ENCODE measurements around the gene NR2E1. TPM values are rescaled to one million over a fixed set of nuclear protein-coding genes. Genes with fewer than 3 reads are reported as not detected.

The NR2E1 gene
- total RNA-seq, 1 experiment from 2014 or later, result 1.4 TPM

DNA sequence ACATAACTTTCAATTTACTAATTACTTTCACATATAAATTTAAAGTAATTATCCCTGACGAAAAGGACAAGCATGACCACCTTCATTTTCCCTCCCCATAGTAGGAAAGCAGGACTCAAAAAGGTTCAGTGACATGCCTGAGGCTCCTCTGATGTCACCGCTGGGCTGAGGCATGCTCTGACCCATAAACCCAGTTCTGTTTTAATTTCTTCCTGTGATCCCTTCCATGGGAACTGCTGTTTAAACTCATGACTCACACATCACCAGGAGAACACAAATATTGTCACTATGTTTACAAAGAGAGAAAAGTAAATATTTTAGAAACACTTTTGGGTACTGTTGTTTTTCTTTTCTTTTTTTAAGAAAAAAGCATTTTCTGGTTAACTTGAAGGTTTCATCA is 38.0 kb upstream of the NR2E1 start:
- ChIA-PET POLR2A (interaction anchor here (0.7 kb wide), 1 partner anchor 68 kb away, joined by 5 read pairs; no protein-coding TSS in a partner anchor), CTCF (no interaction called here)

DNA sequence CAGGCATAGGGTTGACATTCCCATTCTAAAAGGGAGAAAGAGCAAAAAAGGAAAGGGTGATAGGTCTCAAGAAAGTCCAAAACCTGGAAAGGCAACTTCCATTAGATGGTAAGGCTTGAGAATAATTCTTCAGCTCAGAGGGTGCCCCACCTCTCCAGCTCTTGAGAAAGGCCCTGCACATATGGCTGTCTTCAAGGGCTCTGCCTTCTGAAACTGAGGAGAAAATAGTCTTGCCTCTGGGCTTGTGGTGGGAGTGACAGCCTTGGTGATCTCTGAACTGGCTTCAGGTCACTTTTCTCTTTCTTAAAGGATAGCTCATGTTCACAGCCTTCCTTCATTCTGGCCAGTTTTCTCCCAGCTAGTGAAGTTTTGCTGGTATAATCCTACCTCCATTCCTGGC is 35.6 kb upstream of the NR2E1 start:
- H3K4me1 Mint-ChIP-seq (ENCODE audit: low read depth, unreplicated experiment), result peaks cover 27% of the 10 kb centered on the region
- ChIA-PET POLR2A (no interaction called here), CTCF (no interaction called here)
- no peak overlapping the region for H3K4me3 Mint-ChIP-seq (ENCODE audit: unreplicated experiment)
- H3K4me1 ChIP-seq, result peaks cover 31% of the 10 kb centered on the region
- H3K36me3 Mint-ChIP-seq (ENCODE audit: insufficient read depth, unreplicated experiment), result no peaks in the 10 kb centered on the region
- H3K9me3 Mint-ChIP-seq (ENCODE audit: unreplicated experiment), result no peaks in the 10 kb centered on the region
- no TSS peak for BruUV-seq (replicated peaks)
- TF ChIP-seq, protein P1, sequence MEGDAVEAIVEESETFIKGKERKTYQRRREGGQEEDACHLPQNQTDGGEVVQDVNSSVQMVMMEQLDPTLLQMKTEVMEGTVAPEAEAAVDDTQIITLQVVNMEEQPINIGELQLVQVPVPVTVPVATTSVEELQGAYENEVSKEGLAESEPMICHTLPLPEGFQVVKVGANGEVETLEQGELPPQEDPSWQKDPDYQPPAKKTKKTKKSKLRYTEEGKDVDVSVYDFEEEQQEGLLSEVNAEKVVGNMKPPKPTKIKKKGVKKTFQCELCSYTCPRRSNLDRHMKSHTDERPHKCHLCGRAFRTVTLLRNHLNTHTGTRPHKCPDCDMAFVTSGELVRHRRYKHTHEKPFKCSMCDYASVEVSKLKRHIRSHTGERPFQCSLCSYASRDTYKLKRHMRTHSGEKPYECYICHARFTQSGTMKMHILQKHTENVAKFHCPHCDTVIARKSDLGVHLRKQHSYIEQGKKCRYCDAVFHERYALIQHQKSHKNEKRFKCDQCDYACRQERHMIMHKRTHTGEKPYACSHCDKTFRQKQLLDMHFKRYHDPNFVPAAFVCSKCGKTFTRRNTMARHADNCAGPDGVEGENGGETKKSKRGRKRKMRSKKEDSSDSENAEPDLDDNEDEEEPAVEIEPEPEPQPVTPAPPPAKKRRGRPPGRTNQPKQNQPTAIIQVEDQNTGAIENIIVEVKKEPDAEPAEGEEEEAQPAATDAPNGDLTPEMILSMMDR (IDR thresholded peaks at IDR 0.05; ENCODE audit: insufficient read depth in 1 of 2, low read depth in 1 of 2, low read length in 1 of 2, severe bottlenecking in 1 of 2, unreplicated experiment in 1 of 2), result no peak
- H3K36me3 ChIP-seq (ENCODE audit: control insufficient read depth, insufficient read depth, low read length), result no peaks in the 10 kb centered on the region
- peak overlapping the region; percentile 33 for H3K27ac Mint-ChIP-seq (ENCODE audit: unreplicated experiment)
- H3K4me3 ChIP-seq (ENCODE audit: low read depth, low read length), result no peak overlapping the region
- DNase-seq, result no peak
- H3K27me3 ChIP-seq (replicated peaks; ENCODE audit: control insufficient read depth, insufficient read depth, low read length), result no peaks in the 10 kb centered on the region
- intact Hi-C loops (cut with micrococcal nuclease; ENCODE audit: unreplicated experiment), result no loop called here
- no peaks in the 10 kb centered on the region for H3K9me3 ChIP-seq
- no peaks in the 10 kb centered on the region for H3K27me3 Mint-ChIP-seq (ENCODE audit: insufficient read depth, unreplicated experiment)

More for the DNA sequence above, 38.0 kb upstream of the NR2E1 start:
- H3K4me3 ChIP-seq (ENCODE audit: low read depth, low read length), result no peak overlapping the region
- H3K4me1 ChIP-seq, result peaks cover 16% of the 10 kb centered on the region
- no TSS peak for BruUV-seq (replicated peaks)
- no peaks in the 10 kb centered on the region for H3K27me3 ChIP-seq (replicated peaks; ENCODE audit: control insufficient read depth, insufficient read depth, low read length)
- peak in 1 of 2 experiments; percentile 51 for DNase-seq
- TF ChIP-seq, protein P1 (IDR thresholded peaks at IDR 0.05; ENCODE audit: insufficient read depth in 1 of 2, low read depth in 1 of 2, low read length in 1 of 2, severe bottlenecking in 1 of 2, unreplicated experiment in 1 of 2), result no peak
- no peaks in the 10 kb centered on the region for H3K9me3 ChIP-seq
- Mint-ChIP-seq H3K27me3 (ENCODE audit: insufficient read depth, unreplicated experiment) (no peaks in the 10 kb centered on the region), H3K27ac (ENCODE audit: unreplicated experiment) (peak overlapping the region; percentile 61), H3K9me3 (ENCODE audit: unreplicated experiment) (no peaks in the 10 kb centered on the region), H3K4me3 (ENCODE audit: unreplicated experiment) (no peak overlapping the region), H3K4me1 (ENCODE audit: low read depth, unreplicated experiment) (peaks cover 27% of the 10 kb centered on the region), H3K36me3 (ENCODE audit: insufficient read depth, unreplicated experiment) (no peaks in the 10 kb centered on the region)
- no peaks in the 10 kb centered on the region for H3K36me3 ChIP-seq (ENCODE audit: control insufficient read depth, insufficient read depth, low read length)
- intact Hi-C loops (cut with micrococcal nuclease; ENCODE audit: unreplicated experiment), result no loop called here

DNA sequence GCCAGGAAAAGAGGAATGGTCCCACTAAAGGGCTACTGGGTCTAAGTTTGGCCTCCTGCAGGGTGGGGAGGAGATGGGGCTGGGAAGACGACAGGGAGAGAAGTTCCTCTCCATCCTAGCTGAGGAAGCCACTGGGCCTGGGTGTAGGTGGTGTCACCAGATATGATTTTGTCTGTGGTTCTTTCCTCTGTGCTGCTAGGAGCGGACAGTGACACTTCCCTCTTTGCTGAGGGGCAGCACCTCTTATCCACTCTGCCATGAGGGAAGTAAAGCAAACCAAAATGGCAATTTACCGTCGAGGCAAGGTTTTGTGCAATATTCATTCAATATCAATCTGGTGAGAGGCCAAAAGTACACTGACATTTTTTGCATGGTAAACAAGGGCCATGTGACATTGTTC is 33.0 kb upstream of the NR2E1 start:
- intact Hi-C loops (cut with micrococcal nuclease; ENCODE audit: unreplicated experiment), result no loop called here
- Mint-ChIP-seq H3K4me1 (ENCODE audit: low read depth, unreplicated experiment) (peaks cover 32% of the 10 kb centered on the region), H3K36me3 (ENCODE audit: insufficient read depth, unreplicated experiment) (no peaks in the 10 kb centered on the region), H3K4me3 (ENCODE audit: unreplicated experiment) (peak overlapping the region; percentile 76), H3K9me3 (ENCODE audit: unreplicated experiment) (no peaks in the 10 kb centered on the region), H3K27me3 (ENCODE audit: insufficient read depth, unreplicated experiment) (no peaks in the 10 kb centered on the region), H3K27ac (ENCODE audit: unreplicated experiment) (peak overlapping the region; percentile 54)
- TF ChIP-seq, protein P1 (IDR thresholded peaks at IDR 0.05; ENCODE audit: insufficient read depth in 1 of 2, low read depth in 1 of 2, low read length in 1 of 2, severe bottlenecking in 1 of 2, unreplicated experiment in 1 of 2), result no peak
- Histone ChIP-seq H3K36me3 (ENCODE audit: control insufficient read depth, insufficient read depth, low read length) (no peaks in the 10 kb centered on the region), H3K9me3 (no peaks in the 10 kb centered on the region), H3K4me3 (ENCODE audit: low read depth, low read length) (no peak overlapping the region), H3K4me1 (peaks cover 25% of the 10 kb centered on the region), H3K27me3 (replicated peaks; ENCODE audit: control insufficient read depth, insufficient read depth, low read length) (no peaks in the 10 kb centered on the region)
- no peak for DNase-seq
- POLR2A ChIA-PET, result no interaction called here
- CTCF ChIA-PET, result interaction anchor here (1.1 to 1.2 kb wide), 2 partner anchors 13 to 359 kb away, joined by 5 to 7 read pairs; no protein-coding TSS in a partner anchor
- no TSS peak for BruUV-seq (replicated peaks)

All from Caco-2 (cell line).